GM08714 (cell line): Measurements from ENCODE around the gene ZAR1L.
A peak's percentile ranks its signal among the peaks of the same experiment; 100 is the strongest.

ENCODE experiments used
- H3K4me3 ChIP-seq: fragments of 200-500 bp; sonication (Bioruptor generic); 2 replicates; pipeline ENCODE4 v1.5.1; 2014; ENCODE audit warnings: mild to moderate bottlenecking, low read length, inconsistent platforms
- ZNF274 ChIP-seq: IDR thresholded peaks from 2 replicates; pipeline ENCODE4 v1.6.1; 2012; ENCODE audit warnings: mild to moderate bottlenecking, low read depth, low read length

ZAR1L gene

DNA sequence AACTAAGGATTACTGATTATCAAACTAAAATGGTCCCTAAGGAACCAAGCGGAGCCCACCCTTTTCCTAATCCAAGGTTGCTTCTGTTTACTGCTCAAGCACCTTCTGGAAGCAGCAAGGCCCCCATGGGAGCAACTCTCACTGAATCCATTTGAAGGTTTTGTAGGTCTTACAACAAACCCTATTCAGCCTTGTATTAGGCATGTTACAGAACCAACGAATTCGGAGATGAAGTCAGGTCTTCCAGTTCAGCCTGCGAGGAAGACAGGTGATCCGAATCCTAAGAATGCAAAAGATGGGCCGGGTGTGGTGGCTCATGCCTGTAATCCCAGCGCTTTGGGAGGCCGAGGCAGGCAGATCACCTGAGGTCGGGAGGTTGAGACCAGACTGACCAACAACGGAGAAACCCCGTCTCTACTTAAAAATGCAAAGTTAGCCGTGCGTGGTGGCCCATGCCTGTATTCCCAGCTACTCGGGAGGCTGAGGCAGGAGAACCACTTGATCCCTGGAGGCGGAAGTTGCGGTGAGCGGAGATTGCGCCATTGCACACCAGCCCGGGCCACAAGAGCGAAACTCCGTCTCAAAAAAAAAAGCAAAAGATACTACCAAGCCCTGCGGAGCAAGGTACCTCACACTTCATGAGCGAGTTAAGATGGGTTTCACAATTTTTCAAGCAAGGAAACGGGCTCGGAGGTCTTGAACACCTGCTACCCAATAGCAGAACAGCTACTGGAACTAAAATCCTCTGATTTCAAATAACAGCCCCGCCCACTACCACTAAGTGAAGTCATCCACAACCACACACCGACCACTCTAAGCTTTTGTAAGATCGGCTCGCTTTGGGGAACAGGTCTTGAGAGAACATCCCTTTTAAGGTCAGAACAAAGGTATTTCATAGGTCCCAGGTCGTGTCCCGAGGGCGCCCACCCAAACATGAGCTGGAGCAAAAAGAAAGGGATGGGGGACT is 609 bp downstream of the ZAR1L start:
- H3K4me3 ChIP-seq, result peak overlapping the region; percentile 84
- TF ChIP-seq ZNF274, result no peak

DNA sequence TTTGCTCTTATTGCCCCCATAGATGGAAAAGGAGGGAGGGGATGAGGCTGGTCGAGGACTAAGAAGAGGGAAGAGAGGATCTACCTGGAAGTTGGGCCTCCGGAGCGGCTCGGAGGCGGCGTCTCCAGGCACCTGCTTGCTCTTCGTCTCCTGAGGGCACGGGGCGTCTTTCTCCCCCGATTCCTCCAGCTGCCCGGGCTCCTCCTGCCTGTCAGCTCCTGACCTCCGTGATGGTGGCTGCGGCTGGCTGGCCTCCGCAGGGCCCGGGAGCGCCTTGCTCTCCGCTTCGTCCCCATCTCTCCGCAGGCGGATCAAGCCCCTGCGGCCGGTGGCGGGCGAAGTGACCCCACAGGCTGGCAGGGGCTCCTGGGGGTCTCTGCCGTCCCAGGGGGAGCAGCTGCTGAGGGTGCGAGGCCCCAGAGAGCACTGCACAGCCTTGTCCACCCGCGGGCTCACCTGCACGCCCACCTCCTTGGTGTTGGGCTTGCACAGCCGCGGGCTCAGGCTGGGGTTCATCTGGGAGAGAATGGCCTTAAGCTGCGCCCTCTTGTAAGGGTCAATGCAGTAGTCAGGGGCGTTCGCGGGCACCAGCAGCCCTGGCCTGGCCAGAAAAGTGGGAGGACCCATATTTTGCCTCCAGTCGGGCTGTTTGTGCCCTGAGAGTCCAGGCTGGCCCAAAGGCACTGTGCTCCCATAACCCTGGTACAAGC is 3.8 kb downstream of the ZAR1L start:
- H3K4me3 ChIP-seq, result no peak overlapping the region
- no peak for TF ChIP-seq ZNF274

DNA sequence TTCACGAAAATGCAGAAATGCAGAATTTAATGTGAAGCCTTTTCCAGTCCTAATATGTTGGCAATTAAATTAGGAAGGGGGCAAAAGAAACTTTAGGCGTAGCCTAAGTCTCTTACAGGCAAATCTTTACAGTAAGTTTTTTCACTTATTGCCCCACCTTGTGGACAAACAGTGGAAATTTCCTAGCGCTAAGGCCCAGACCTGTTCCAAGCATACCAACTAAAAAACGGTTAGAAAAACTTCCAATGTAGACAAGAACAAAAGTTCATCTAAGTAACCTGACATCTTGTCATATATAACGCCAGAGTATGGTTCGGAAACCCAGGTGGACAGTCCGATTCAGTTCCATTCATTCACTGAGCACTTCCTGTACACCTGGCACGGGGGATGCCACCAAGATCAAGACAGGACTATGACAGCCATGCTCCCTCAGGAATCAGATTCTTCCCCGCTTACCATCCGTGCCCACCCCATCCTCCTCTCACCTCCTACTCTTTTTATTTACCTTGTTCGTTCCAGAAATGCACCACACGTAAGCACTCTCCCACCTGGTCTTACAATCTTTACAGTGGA is 4.9 kb downstream of the ZAR1L start:
- TF ChIP-seq ZNF274, result no peak
- peak overlapping the region; percentile 23; the same call in 1 of the 2 replicates for H3K4me3 ChIP-seq

DNA sequence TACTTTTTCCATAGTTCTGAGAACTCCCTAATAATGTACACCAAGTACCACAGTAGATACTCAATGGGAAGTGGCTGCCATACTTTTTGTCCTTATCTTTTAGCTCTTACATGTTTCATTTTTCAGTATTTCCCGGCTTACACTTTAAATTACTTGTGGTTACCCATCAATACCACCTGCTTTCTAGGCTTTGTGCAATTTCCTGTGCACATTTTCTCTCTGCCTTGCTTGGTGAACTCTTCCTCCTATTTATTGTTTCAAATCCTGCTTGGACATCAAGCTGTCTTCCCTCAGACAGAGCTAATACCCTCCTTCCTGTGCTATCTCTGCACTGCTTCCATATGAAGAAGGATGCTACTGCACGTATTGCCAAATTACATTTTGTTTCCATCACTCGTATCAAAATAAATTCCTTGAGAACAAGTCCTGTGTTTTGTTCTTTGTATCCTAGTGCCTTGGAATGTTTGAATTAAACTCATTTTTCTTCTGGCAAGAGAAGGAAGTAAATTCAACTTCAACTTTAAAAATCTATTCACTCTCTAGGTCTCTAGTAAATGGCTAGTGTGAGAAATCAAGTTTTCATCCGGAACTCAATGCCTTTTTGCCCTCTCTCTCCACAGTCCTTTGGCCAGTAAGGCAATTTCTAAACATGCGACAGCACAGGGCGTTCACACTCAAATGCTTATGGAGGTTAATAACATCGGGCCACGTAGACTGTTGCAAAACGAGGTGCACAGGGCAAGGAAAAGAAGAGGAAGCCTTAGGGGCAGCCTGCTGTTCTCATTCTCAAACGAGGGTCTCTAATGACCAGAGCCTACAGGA is 5.6 kb downstream of the ZAR1L start:
- peak overlapping the region; percentile 23; the same call in 1 of the 2 replicates for H3K4me3 ChIP-seq

DNA sequence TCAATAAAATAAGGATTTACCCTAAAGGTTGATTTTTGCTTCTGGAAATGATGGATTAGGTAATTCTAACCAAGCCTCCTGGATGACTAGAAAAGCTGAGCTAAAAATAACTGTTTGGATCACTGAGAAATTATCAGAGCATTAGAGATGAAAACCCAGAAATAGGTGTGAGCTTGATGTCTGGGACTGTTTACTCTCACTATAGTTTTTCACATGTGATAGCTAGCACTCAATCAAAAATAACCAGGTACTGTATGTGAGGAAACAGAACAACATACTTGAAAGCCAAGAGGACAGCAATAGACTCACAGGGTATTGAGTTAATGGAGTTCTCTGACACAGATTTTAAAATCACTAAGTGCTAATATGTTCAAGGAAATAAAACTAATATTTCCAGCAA is 9.5 kb downstream of the ZAR1L start:
- no peak overlapping the region for H3K4me3 ChIP-seq
- TF ChIP-seq ZNF274, result no peak

More for the DNA sequence above, 5.6 kb downstream of the ZAR1L start:
- TF ChIP-seq ZNF274, result no peak

DNA sequence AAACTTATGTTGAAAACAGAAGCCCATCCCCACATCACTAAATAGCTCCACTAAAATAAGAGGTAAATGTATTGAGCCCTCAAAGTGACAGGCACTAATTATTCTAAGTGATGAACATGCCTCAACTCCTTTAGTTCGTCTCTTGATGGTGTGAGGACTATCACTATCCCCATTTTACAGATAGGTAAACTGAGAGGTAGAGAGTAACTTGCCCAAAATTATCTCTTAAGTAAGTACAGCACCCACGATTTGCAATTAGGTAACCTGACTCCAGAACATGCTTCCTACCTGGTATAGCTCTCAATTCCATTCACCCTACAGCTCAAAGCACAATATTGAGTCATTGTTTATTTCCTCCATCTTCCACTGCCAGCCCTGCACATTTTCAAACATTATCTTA is 12.7 kb downstream of the ZAR1L start:
- no peak overlapping the region for H3K4me3 ChIP-seq
- TF ChIP-seq ZNF274, result no peak

DNA sequence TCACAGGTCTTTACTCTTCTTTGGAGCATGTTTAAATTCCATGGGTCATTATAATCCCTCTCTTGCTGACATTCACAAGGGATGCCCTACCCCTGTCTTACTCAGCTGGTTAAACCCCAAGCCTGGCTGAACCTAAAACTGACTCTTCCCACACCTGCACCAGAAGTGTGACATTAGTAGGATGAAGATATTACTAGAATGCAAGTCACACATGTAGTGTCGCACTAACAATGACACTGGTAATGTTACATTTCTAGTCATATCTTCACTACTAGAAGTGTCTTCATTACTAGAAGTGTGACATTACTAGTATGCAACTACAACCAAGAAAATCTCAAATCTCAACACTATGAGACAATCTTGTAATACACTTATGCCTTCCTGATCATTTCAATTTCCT is 14.2 kb downstream of the ZAR1L start:
- H3K4me3 ChIP-seq, result no peak overlapping the region
- no peak for TF ChIP-seq ZNF274

DNA sequence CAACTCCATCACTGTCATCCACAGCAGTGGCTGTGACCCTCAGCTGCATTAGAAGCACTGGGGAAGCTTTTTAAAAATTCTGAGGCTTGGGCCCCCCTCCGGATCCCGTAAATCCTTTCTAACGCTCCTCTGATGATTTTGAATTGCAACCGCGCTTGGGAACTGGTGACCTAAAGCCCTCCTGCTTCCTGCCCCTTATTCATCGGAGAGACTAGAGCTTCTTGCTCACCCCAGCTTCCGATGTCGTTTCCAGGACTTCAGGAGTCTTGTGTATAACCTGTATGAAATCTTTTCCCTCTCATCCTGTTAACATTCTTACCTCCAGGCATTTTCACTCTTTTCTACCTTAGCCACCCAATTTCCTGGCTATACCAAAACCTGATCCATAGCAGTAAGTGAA is 14.8 kb downstream of the ZAR1L start:
- TF ChIP-seq ZNF274, result no peak
- H3K4me3 ChIP-seq, result no peak overlapping the region

DNA sequence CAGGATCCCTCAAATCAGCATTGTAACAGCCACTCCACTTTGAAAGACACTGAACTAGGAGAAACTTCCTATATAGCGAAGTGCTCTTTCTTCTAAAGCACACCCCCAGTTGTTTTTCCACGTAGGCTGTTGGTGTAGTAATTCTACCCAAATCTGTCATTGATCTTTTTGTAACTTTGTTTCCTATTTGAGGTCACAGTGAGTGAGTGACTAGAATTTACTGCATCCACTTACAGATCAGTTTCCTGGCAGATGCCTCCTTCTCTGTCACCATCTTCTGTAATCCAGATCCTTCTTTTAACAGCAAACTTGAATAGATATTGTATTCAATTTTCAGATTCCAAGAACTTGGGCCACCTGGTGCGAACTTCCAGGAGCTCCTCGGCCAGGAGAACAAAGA is 15.3 kb downstream of the ZAR1L start:
- no peak for TF ChIP-seq ZNF274

DNA sequence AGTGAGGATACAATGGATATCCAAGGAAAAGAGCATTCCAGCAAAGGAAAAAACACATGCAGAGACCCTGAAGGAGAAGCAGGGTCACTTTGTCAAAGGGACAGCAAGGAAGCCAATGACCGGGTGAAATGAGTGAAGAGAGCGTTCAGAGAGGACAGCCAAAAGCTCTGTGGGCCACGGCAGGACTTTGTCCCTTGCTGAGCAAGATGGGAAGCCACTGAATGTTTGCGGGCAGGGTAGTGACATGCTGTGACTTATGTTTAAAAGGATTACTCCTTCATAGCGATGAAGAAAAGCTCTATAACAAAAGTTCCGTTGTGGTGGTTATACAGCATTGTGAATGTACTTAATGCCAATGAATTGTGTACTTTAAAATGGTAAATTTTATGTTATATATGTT is 16.5 kb downstream of the ZAR1L start:
- no peak overlapping the region for H3K4me3 ChIP-seq
- no peak for TF ChIP-seq ZNF274

More for the DNA sequence above, 15.3 kb downstream of the ZAR1L start:
- no peak overlapping the region for H3K4me3 ChIP-seq

DNA sequence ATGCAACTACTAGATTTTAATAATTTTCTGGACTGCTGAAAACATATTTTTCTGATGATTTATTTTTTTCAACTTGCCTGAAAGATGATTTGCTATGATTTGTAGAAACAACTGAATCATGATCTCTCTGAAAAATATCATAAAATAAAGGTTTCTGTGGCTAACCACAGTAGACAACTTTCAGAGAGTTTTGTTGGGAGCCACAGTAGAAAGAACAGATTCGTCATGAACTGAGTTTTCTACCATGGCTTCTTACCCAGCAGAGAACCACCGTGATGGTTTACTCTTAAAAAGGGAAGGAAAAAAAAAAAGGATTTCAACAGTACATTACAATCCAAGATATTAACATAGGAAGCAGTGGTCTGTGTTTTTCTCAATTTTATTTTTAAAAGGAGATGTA is 18.0 kb downstream of the ZAR1L start:
- no peak overlapping the region for H3K4me3 ChIP-seq

DNA sequence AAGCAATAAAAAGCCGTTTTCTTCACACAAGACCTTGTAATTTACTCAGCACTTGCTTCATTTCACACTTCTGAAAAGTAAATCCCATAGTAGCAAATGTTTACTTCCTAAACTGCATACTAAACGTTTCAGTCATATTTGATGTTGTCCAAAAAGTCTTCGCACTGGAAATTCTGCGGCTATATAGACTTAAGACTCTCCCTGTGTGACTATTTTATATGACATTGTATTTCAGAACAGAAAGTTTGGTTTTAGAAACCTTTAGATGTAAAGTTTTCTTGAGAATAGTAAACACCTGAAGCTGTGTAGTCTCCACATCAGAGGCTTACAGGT is 29.6 kb downstream of the ZAR1L start:
- no peak overlapping the region for H3K4me3 ChIP-seq
- no peak for TF ChIP-seq ZNF274

More for the DNA sequence above, 18.0 kb downstream of the ZAR1L start:
- no peak for TF ChIP-seq ZNF274

DNA sequence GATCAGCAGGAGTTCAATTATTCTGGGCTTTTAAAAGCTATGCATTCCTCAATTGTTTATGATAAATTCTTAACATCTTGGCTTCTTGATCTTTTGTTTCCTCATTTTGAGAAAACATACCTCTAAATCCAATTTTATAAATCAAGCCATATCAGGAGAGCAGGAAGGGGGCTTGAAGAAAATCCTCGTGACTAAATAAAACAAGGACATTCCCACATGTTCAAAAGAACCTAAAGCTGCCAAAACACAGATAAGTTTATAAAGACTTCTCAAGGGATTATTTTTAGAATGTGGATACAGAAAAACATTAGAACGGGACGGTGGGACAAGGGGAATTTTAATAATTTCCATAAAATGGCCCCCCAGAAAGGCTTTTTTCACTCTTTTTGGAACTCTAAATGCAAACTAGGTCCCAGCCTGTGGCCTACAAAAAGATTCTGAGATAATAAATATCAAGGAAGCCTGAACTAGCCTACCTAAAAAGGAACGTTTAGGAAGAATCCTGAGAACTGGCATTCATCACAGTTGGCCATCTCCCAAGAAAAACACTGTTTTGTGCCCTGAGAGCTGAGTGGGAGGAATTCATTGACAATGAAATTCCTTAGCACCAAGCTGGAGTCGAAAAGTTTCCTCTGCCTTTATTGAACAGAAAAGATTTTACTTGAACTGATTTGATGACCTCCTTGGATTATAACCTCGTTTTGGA is 30.1 kb downstream of the ZAR1L start:
- no peak for TF ChIP-seq ZNF274

More for the DNA sequence above, 30.1 kb downstream of the ZAR1L start:
- no peak overlapping the region for H3K4me3 ChIP-seq
